ENCODE results near the gene SORCS2. TPM values are rescaled to one million over a fixed set of nuclear protein-coding genes. Genes with fewer than 3 reads are reported as not detected.

Gene SORCS2
- total and polyA plus RNA-seq, 2 of the 13 experiments (the other 11 are each of a cell fraction or from before 2014, with no cell fraction given): 0.82 to 1.0 TPM

DNA sequence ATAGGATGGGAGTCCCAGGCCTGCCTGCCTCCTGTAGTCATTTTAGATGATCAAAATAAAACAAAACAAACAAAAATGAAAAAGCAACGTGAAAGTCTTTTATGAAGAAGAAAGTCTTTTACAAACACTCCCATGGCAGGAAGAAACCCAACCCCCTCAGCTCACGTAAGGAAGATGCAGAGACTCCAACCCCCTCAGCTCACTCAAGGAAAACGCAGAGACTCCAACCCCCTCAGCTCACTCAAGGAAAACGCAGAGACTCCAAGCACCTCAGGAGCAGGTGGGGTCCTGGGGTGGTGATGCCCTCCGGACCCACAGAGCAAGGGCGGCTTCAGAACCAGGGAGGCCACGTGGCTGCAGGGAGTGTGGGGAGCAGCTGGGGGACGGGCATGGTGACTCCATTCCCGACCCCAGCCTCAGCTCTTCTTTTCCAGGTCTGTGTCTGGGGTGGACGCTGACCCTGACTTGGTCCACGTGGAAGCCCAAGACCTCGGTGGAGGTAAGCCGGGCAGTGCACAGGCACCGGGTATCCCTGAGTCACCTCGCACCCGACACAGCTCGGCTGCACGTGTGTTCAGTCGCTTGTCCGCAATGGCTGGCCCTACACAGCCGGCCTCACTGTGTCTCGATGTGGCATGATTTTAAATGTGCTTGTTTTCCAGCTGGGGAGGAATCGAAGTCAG lies 468.9 kb downstream of the SORCS2 start:
- H3K4me2 ChIP-seq (ENCODE audit: low read depth, low read length): no peak overlapping the region
- no peak overlapping the region for H3K9ac ChIP-seq (ENCODE audit: insufficient read depth, low read depth, low read length)
- H3K9me3 ChIP-seq (ENCODE audit: low read length): no peaks in the 10 kb centered on the region
- H3K27ac ChIP-seq (ENCODE audit: extremely low read length, insufficient read depth, low read length): no peak overlapping the region
- H2AFZ ChIP-seq (ENCODE audit: low read length): no peak overlapping the region
- WGBS (ENCODE audit: low lambda C conversion rate): 86% methylated on average over 16 of the region's 23 CpGs
- H3K79me2 ChIP-seq (ENCODE audit: insufficient read depth, low read length): no peaks in the 10 kb centered on the region
- ChIA-PET POLR2A (no interaction called here), CTCF (ENCODE audit: low intra/inter-chr PET ratio, low total read pairs) (no interaction called here)
- intact Hi-C loops (cut with micrococcal nuclease; ENCODE audit: unreplicated experiment) (no loop called here), in situ Hi-C loops (cut with HindIII; ENCODE audit: extremely low pct_ligation_motif_present, low pct_unique_long_range_greater_than_20kb) (no loop called here)
- H3K4me3 ChIP-seq (replicated peaks in 1 of 3; ENCODE audit: insufficient read depth in 1 of 3, low read depth in 2 of 3, low read length in 3 of 3): no peak overlapping the region
- peaks cover 32% of the 10 kb centered on the region for H3K4me1 ChIP-seq (ENCODE audit: insufficient read depth, low read length)
- no peaks in the 10 kb centered on the region for H3K36me3 ChIP-seq (replicated peaks in 1 of 2; ENCODE audit: control insufficient read depth in 1 of 2, insufficient read depth in 2 of 2, low read length in 2 of 2)
- H3K27me3 ChIP-seq (ENCODE audit: control insufficient read depth in 1 of 2, insufficient read depth in 2 of 2, low read length in 2 of 2): no peaks in the 10 kb centered on the region
- no TSS peak for BruUV-seq (replicated peaks)
- no peaks in the 10 kb centered on the region for H4K20me1 ChIP-seq (ENCODE audit: insufficient read depth, low read length)
- TF ChIP-seq MYNN (CRISPR knock-in tag; IDR thresholded peaks at IDR 0.05; ENCODE audit: low read depth) (no peak), ZNF558 (CRISPR knock-in tag; IDR thresholded peaks at IDR 0.05; ENCODE audit: borderline replicate concordance) (no peak), KDM5A (IDR thresholded peaks at IDR 0.05; ENCODE audit: borderline replicate concordance, low read length) (no peak), CCAR2 (optimal IDR thresholded peaks at IDR 0.05; ENCODE audit: low read depth, low read length) (no peak), ZNF703 (CRISPR knock-in tag; IDR thresholded peaks at IDR 0.05; ENCODE audit: borderline replicate concordance) (no peak), FOXK1 (CRISPR knock-in tag; IDR thresholded peaks at IDR 0.05; ENCODE audit: borderline replicate concordance, low read depth) (no peak)
- DNase-seq (ENCODE audit: low spot score): no peak
- no peak for FAIRE-seq
- no peak for ATAC-seq

DNA sequence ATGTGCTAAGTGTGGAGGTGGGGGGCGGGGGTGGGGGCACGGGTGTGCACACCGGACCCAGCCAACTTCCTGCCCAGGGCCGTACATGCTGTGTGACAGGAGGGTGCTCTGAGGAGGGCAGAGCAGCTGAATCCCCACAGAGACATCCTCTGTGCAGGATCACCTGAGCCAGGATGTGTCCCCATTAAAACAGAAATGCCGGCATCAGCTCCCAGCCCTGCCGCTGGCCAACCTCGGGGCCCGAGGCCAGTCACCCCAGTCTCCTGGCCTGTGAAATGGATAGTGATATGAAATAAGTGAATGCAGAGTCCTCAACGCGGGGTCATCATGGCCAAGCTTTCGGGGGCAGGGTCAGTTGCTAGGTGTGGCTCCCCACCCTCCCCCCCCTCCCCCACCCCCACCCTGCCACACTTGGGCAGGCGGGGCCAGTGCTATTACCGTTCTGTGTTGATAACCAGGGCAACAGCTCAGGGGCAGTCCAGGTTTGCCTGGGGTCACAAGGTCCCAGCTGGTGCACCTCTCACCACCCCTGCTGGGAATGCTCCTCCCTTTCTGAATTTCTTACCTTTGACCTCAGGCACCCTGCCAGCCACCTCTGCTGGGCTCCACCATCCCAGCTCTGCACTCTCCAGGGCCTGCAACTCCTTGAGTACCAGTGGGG lies 469.6 kb downstream of the SORCS2 start:
- no peaks in the 10 kb centered on the region for H3K79me2 ChIP-seq (ENCODE audit: insufficient read depth, low read length)
- H3K9ac ChIP-seq (ENCODE audit: insufficient read depth, low read depth, low read length): no peak overlapping the region
- H3K9me3 ChIP-seq (ENCODE audit: low read length): no peaks in the 10 kb centered on the region
- no peak overlapping the region for H2AFZ ChIP-seq (ENCODE audit: low read length)
- intact Hi-C loops (cut with micrococcal nuclease; ENCODE audit: unreplicated experiment) (no loop called here), in situ Hi-C loops (cut with HindIII; ENCODE audit: extremely low pct_ligation_motif_present, low pct_unique_long_range_greater_than_20kb) (no loop called here)
- ChIA-PET POLR2A (interaction anchor here (1.9 kb wide), 1 partner anchor 12 kb away, joined by 5 read pairs; no protein-coding TSS in a partner anchor), CTCF (ENCODE audit: low intra/inter-chr PET ratio, low total read pairs) (no interaction called here)
- H3K4me2 ChIP-seq (ENCODE audit: low read depth, low read length): no peak overlapping the region
- H4K20me1 ChIP-seq (ENCODE audit: insufficient read depth, low read length): no peaks in the 10 kb centered on the region
- 58% methylated on average over 7 of the region's 13 CpGs for WGBS (ENCODE audit: low lambda C conversion rate)
- no peaks in the 10 kb centered on the region for H3K36me3 ChIP-seq (replicated peaks in 1 of 2; ENCODE audit: control insufficient read depth in 1 of 2, insufficient read depth in 2 of 2, low read length in 2 of 2)
- no peak overlapping the region for H3K4me3 ChIP-seq (replicated peaks in 1 of 3; ENCODE audit: insufficient read depth in 1 of 3, low read depth in 2 of 3, low read length in 3 of 3)
- no peak overlapping the region for H3K27ac ChIP-seq (ENCODE audit: extremely low read length, insufficient read depth, low read length)
- no peak for DNase-seq (ENCODE audit: low spot score)
- peaks cover 32% of the 10 kb centered on the region for H3K4me1 ChIP-seq (ENCODE audit: insufficient read depth, low read length)
- FAIRE-seq: no peak
- H3K27me3 ChIP-seq (ENCODE audit: control insufficient read depth in 1 of 2, insufficient read depth in 2 of 2, low read length in 2 of 2): no peaks in the 10 kb centered on the region
- no peak for ATAC-seq
- TF ChIP-seq NR2F6 (IDR thresholded peaks at IDR 0.05) (peak; percentile 40; the same call in 1 of the 2 replicates), NR2F6 (CRISPR knock-in tag; IDR thresholded peaks at IDR 0.05) (no peak), RCOR2 (CRISPR knock-in tag; IDR thresholded peaks at IDR 0.05) (no peak)
- BruUV-seq (replicated peaks): no TSS peak
